NCI-H748 (cell line): ENCODE data around the gene FAM83E.
"Not testable (repeated sequence)": the region's sequence is repeated elsewhere in the genome, so short reads cannot be mapped to it uniquely, and the experiment has no call there.

Experiments used
- DNase-seq: peaks from one replicate; lab custom pipeline; 2025; ENCODE audit not compliant: unreplicated experiment; lab: John Stamatoyannopoulos, UW

FAM83E gene

GRCh38 chr19:48578891-48579290, 36.0 kb downstream of the FAM83E start:
- DNase-seq, result no peak

DNA sequence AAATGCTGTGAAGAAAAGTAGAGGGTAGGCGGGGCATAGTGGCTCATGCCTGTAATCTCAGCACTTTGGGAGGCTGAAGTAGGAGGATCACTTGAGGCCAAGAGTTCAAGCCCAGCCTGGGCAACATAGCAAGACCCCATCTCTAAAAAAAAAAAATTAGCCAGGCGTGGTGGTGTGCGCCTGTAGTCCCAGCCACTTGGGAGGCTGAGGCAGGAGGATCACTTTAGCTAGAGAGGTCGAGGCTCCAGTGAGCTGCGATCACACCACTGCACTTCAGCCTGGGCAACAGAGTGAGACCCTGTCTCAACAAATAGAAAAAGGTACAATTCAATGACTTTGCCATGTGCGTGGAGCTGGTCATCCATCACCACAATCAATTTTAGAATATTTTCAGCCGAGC, 37.0 kb downstream of the FAM83E start:
- DNase-seq, result not testable (repeated sequence)

- no peak for DNase-seq
These were observed 38.8 kb downstream of the FAM83E start for GRCh38 chr19:48575931-48576622.

DNA sequence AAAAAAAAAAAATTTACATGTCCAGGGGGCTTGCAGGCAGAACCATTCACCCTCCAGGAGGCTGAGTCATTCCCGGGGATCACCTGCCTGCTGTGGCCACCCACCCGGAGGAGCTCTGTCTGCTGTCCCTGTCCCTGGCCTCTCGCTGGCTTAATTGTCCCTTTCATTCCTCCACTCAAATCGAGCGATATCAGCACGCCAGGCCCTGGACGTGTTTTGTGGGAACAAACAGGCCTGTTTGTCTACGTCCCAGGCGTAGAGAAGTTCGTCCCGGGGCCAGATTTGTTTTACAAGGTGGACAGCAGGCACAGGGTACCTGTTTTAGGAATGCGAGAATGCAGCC, 41.7 kb downstream of the FAM83E start:
- DNase-seq, result no peak

DNA sequence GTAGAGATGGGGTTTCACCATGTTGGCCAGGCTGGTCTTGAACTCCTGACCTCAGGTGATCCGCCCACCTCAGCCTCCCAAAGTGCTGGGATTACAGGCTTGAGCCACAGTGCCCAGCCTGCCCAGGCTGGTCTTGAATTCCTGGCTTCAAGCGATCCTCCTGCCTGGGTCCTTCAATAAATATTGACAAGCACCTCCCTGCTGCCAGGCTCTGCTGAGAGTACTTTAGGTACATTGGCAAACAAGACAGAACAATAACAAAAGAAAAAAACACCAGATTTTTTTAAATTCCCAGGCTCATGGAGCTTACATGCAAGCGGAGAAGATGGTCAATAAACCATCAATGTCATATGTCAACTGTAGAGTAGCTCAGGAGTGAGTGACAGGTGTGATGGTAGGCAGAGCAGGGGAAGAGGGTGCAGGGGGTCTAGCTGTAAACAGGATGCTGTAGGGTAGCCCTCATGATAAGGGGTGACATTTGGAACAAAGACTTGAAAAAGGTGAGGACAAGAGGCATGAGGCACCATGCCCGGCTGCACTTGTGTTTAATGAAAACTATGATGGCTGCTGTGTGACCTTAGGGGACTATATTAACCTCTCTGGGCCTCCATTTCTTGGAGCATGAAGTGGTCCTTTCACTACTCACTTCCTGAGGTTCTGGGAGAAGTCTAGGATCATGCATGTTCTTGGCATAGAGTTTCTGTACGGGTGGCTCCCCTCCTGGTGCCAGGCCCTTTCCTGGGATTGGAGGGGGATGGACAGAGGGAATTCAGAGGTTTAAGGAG, 43.3 kb downstream of the FAM83E start:
- peak; percentile 73 for DNase-seq

DNA sequence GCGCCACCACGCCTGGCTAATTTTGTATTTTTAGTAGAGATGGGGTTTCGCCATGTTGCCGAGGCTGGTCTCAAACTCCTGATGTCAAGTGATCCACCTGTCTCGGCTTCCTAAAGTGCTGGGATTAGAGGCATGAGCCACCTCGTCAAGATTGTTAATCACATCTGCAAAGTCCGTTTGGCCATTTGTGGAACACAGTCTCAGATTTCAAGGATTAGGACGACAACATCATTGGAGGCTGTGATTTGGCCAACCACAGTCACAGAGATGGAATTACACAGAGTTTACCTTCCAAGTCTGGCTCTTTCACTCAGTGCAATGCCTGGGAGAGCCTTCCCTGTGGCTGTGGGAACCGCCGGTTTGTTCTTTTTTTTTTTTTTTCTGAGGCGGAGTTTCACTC, 45.1 kb downstream of the FAM83E start:
- peak; percentile 15 for DNase-seq

DNA sequence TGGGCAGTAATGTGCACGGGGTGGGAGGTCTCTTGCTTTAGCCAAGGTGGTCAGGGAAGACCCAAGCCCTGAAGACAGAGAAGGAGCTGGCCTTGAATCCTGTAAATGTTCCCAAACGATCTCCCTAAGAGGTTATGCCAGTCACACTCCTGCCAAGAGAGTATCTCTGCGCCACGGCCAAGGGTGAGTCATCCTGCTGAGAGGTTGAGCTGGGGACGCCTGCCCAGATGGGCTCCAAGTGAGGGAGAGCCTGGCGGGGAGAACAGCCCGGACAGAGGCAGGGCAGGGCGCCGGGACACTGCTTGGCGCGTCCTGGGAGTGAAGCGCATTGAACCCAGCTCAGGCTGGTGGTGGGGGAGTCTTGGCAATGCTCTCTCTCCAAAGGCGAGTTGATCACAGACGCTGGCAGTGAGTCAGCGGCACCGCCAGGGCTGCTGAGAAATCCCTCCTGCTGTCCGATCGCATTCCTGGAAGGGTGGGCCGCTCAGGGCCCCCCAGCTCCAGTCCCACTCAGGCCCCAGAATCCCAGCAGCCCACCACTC, 46.5 kb downstream of the FAM83E start:
- no peak for DNase-seq

DNA sequence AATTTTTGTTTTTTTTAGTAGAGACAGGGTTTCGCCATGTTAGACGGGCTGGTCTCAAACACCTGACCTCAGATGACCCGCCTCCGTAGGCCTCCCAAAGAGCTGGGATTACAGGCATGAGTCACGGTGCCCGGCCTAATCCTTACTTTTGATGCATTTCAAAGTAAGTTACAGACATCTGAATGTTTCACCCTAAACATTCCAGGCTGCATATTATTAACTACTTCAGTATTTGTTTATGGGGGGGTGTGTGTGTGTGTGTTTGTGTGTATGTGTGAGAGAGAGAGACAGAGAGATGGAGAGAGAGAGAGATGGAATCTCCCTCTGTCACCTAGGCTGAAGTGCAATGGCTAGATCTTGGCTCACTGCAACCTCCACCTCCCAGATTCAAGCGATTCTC, 49.8 kb downstream of the FAM83E start:
- DNase-seq, result no peak
